ENCODE measurements around the gene CAMK1D.

DNA sequence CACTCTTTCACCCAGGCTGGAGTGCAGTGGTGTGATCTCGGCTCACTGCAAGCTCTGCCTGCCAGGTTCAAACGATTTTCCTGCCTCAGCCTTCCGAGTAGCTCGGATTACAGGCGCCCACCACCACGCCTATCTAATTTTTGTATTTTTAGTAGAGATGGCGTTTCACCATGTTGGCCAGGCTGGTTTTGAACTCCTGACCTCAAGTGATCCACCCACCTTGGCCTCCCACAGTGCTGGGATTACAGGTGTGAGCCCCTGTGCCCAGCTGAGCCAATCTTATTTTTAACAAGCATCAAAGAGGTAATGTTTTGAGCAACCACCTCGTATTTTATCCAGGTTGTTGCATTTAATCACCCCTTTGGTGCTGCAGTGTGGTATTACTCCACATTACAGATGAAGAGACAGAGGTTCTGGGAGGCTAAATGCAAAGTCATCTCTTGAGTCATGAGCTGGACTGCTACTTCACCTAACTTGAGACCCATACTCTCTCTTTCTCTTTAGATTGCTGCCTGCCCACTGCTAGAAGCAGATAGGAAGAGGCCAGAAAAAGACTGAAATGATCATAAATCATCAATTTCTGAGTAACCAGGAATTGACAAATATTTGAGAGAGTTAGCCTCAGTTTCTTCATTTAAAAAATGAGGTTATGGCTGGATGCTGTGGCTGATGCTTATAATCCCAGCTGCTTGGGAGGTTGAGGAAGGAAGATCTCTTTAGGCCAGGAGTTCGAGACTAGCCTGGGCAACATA, 116.2 kb downstream of the CAMK1D start:
- TF ChIP-seq CTCF (conservative IDR thresholded peaks at IDR 0.05; ENCODE audit: low read depth in 2 of 2): no peak
- TF ChIP-seq EZH2phosphoT487 (IDR thresholded peaks at IDR 0.05; ENCODE audit: unreplicated experiment): no peak
- no peak for TF ChIP-seq EZH2 (IDR thresholded peaks at IDR 0.05; ENCODE audit: low read depth, unreplicated experiment)
- TF ChIP-seq STAT1 (IDR thresholded peaks at IDR 0.05; ENCODE audit: unreplicated experiment): no peak
- TF ChIP-seq POLR2AphosphoS5 (IDR thresholded peaks at IDR 0.05; ENCODE audit: low read depth): no peak
- TF ChIP-seq JUNB (IDR thresholded peaks at IDR 0.05; ENCODE audit: unreplicated experiment): no peak
- no peak for TF ChIP-seq REST (IDR thresholded peaks at IDR 0.05; ENCODE audit: unreplicated experiment)
- no peak for TF ChIP-seq CREB1 (CRISPR knock-in tag; IDR thresholded peaks at IDR 0.05; ENCODE audit: low read depth)
- no peak for TF ChIP-seq ETS1 (IDR thresholded peaks at IDR 0.05)
